Stimulated activated naive CD8-positive, alpha-beta T cell treated with anti-CD3 and anti-CD28 coated beads, Interleukin-15, amount 100 ng/mL, for 72 hours (primary cell): ENCODE data around the gene GEMIN7.

ENCODE experiments used
- ATAC-seq: fragments of 150-1000 bp; cut with Tn5 transposase; 2 replicates; pipeline ENCODE4 v1.10.0; 2021; ENCODE audit warnings: mild to moderate bottlenecking, moderate library complexity
- DNase-seq, 2 donors: peaks; one replicate each; pipeline ENCODE4 v3.0.0; 2021 to 2022
- H3K27ac Mint-ChIP-seq, 2 donors: one replicate each; pipeline ENCODE4 v1.8.0; 2022; ENCODE audit warnings: mild to moderate bottlenecking in 2 of 2, mixed read lengths in 2 of 2, moderate library complexity in 2 of 2
- H3K27me3 Mint-ChIP-seq: one replicate; pipeline ENCODE4 v1.8.0; 2022; ENCODE audit warnings: mixed read lengths
- H3K4me1 Mint-ChIP-seq: one replicate; pipeline ENCODE4 v1.8.0; 2022; ENCODE audit warnings: mild to moderate bottlenecking, mixed read lengths
- H3K4me3 Mint-ChIP-seq, 2 donors: one replicate each; pipeline ENCODE4 v1.8.0; 2022; ENCODE audit warnings: mild to moderate bottlenecking in 2 of 2, mixed read lengths in 2 of 2, moderate library complexity in 1 of 2
- H3K9me3 Mint-ChIP-seq, 2 donors: one replicate each; pipeline ENCODE4 v1.8.0; 2022; ENCODE audit warnings: mixed read lengths in 2 of 2

Gene GEMIN7

GRCh38 chr19:45138303-45138751, 59.3 kb downstream of the GEMIN7 start:
- Mint-ChIP-seq H3K9me3 (no peaks in the 10 kb centered on the region), H3K4me3 (no peak overlapping the region), H3K4me1 (peaks cover 25% of the 10 kb centered on the region), H3K27me3 (no peaks in the 10 kb centered on the region), H3K27ac (no peak overlapping the region)
- DNase-seq (no peak), ATAC-seq (no peak)

DNA sequence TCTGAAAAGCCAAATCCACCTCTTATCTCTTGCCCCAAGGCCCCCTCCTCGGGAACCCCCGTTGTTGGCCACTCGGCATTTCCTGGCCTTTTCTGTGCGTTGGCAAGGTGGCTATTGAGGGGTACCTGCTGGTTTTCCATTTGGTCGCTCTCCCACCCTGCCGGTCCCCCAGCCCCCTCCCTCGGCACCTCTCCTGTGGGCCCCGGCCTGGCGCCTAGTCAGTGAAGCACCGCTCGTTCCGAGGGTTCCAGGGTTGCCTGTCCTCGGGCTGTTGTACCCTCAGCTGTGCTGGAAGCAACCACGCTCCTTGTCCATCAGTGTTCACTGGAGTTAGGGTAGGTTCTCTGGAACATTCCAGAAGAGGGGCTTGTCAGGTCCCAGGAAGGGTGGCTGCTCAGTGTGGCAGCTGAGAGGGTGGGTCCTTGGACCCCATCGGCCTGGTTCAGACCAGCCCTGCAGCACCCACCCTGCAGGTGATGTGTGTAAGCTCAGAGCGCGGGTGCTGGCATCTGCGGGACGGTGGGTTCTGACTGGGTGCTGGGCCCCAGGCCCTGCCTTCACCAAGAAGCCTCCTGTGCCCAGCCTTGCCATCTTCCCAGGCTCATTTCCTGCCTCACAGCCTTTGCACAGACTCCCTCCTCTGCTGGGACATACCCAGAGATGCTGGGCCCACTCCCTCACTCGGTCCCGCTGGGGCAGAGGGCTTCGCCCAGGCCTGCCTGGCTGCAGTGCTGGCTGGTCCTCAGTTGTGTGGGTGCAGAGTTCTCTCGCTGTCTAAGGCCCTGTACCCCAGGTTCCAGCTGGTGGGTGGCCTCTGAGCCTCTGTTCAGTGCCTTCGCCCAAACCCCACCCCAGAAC, 60.5 kb downstream of the GEMIN7 start:
- ATAC-seq (no peak), DNase-seq (no peak)
- Mint-ChIP-seq H3K4me1 (peaks cover 18% of the 10 kb centered on the region), H3K27me3 (no peaks in the 10 kb centered on the region), H3K4me3 (no peak overlapping the region), H3K9me3 (no peaks in the 10 kb centered on the region), H3K27ac (no peak overlapping the region)

DNA sequence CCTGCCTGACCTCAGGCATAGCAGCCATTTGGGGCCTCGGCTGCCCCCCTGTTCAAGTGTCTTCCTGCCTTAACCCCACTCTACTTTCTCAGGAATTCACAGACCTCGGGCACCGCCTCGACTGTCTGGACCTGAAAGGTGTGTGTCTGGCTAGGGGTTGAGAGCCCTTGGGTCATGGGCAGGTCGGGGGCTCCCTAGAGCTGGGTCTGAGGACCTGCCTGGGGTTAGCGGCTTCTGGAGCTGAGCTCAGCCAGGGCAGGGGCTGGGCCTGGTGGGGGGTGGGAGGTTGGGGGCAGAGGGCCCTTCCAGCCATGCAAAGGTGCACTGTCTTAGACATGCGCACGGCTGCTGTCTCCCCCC, 61.1 kb downstream of the GEMIN7 start:
- no peak for DNase-seq
- H3K4me1 Mint-ChIP-seq, result peaks cover 18% of the 10 kb centered on the region
- no peak for ATAC-seq
- no peak overlapping the region for H3K4me3 Mint-ChIP-seq
- no peaks in the 10 kb centered on the region for H3K9me3 Mint-ChIP-seq
- no peaks in the 10 kb centered on the region for H3K27me3 Mint-ChIP-seq
- no peak overlapping the region for H3K27ac Mint-ChIP-seq

GRCh38 chr19:45140533-45140932, 61.5 kb downstream of the GEMIN7 start:
- H3K27ac Mint-ChIP-seq, result peak overlapping the region in 1 of 2 donors; percentile 34
- H3K4me3 Mint-ChIP-seq, result no peak overlapping the region
- H3K27me3 Mint-ChIP-seq, result no peaks in the 10 kb centered on the region
- ATAC-seq (no peak), DNase-seq (no peak)
- peaks cover 18% of the 10 kb centered on the region for H3K4me1 Mint-ChIP-seq
- no peaks in the 10 kb centered on the region for H3K9me3 Mint-ChIP-seq
